Measurements from ENCODE around the gene BCL2. TPM values are rescaled to one million over a fixed set of nuclear protein-coding genes. Genes with fewer than 3 reads are reported as not detected.

BCL2 gene
- total RNA-seq, 4 donors from 2014 or later: 14.3 to 34.8 (median 23.5) TPM

GRCh38 chr18:63293935-63294334 lies 25.6 kb downstream of the BCL2 start:
- no peak for DNase-seq
- intact Hi-C loops (cut with DNase I; ENCODE audit: low total_unique reads): no loop called here
- Histone ChIP-seq H3K27me3 (no peaks in the 10 kb centered on the region), H3K4me1 (peaks cover 2 to 39% (median 3%) of the 10 kb centered on the region in 4 donors), H3K27ac (peak overlapping the region in 3 of 4 donors; percentile 1 to 63 (median 18)), H3K9me3 (no peaks in the 10 kb centered on the region), H3K4me3 (no peak overlapping the region), H3K36me3 (no peaks in the 10 kb centered on the region)
- TF ChIP-seq EP300 (IDR thresholded peaks at IDR 0.05; ENCODE audit: low read depth): no peak
- TF ChIP-seq POLR2AphosphoS5 (IDR thresholded peaks at IDR 0.05): no peak
- no peak for TF ChIP-seq POLR2A (IDR thresholded peaks at IDR 0.05)
- in situ Hi-C loops (cut with MboI; ENCODE audit: low pct_ligation_motif_present in 1 of 4, low pct_unique_long_range_greater_than_20kb in 1 of 4, low sequenced_read_pairs in 3 of 4): no loop called here
- WGBS, 2 donors (ENCODE audit: low coverage in 1 of 2): 76 to 79% methylated on average over 4 of the region's 4 CpGs

- H3K36me3 ChIP-seq: no peaks in the 10 kb centered on the region
- H3K4me1 ChIP-seq: peaks cover 4 to 42% (median 9%) of the 10 kb centered on the region in 4 donors
- H3K27ac ChIP-seq: peak overlapping the region in 3 of 4 donors; percentile 1 to 63 (median 18)
- no peaks in the 10 kb centered on the region for H3K9me3 ChIP-seq
- no peak overlapping the region for H3K4me3 ChIP-seq
- WGBS, 2 donors (ENCODE audit: low coverage in 1 of 2): 54 to 55% methylated on average over 2 to 11 of the region's 11 CpGs
- intact Hi-C loops (cut with DNase I; ENCODE audit: low total_unique reads) (no loop called here), in situ Hi-C loops (cut with MboI; ENCODE audit: low pct_ligation_motif_present in 1 of 4, low pct_unique_long_range_greater_than_20kb in 1 of 4, low sequenced_read_pairs in 3 of 4) (no loop called here)
- no peaks in the 10 kb centered on the region for H3K27me3 ChIP-seq
- peak; percentile 43 for DNase-seq
- no peak for TF ChIP-seq POLR2A (IDR thresholded peaks at IDR 0.05)
- TF ChIP-seq CTCF (IDR thresholded peaks at IDR 0.05): no peak
- no peak for TF ChIP-seq POLR2AphosphoS5 (IDR thresholded peaks at IDR 0.05)
- no peak for TF ChIP-seq EP300 (IDR thresholded peaks at IDR 0.05; ENCODE audit: low read depth)
Observed at GRCh38 chr18:63292831-63293683, 26.5 kb downstream of the BCL2 start.

- no peaks in the 10 kb centered on the region for H3K9me3 ChIP-seq
- in situ Hi-C loops (cut with MboI; ENCODE audit: low pct_ligation_motif_present in 1 of 4, low pct_unique_long_range_greater_than_20kb in 1 of 4, low sequenced_read_pairs in 3 of 4): no loop called here
- no peaks in the 10 kb centered on the region for H3K36me3 ChIP-seq
- H3K27ac ChIP-seq: no peak overlapping the region
- intact Hi-C loops (cut with DNase I; ENCODE audit: low total_unique reads): no loop called here
- no peak overlapping the region for H3K4me3 ChIP-seq
- no peaks in the 10 kb centered on the region for H3K27me3 ChIP-seq
- no peak for DNase-seq
- no peak for TF ChIP-seq POLR2AphosphoS5 (IDR thresholded peaks at IDR 0.05)
- no peak for TF ChIP-seq CTCF (IDR thresholded peaks at IDR 0.05)
- no peak for TF ChIP-seq EP300 (IDR thresholded peaks at IDR 0.05; ENCODE audit: low read depth)
- TF ChIP-seq POLR2A (IDR thresholded peaks at IDR 0.05): no peak
- peaks cover 4 to 52% (median 13%) of the 10 kb centered on the region in 4 donors for H3K4me1 ChIP-seq
- 89 to 94% methylated on average over 5 of the region's 5 CpGs for WGBS, 2 donors (ENCODE audit: low coverage in 1 of 2)
Observed at GRCh38 chr18:63291278-63291677, 28.3 kb downstream of the BCL2 start.

- Histone ChIP-seq H3K9me3 (no peaks in the 10 kb centered on the region), H3K4me3 (no peak overlapping the region), H3K36me3 (no peaks in the 10 kb centered on the region), H3K27me3 (no peaks in the 10 kb centered on the region), H3K27ac (peak overlapping the region in 2 of 4 donors; percentile 22 to 28), H3K4me1 (peaks cover 4 to 52% (median 13%) of the 10 kb centered on the region in 4 donors)
- TF ChIP-seq POLR2A (IDR thresholded peaks at IDR 0.05) (no peak), EP300 (IDR thresholded peaks at IDR 0.05; ENCODE audit: low read depth) (no peak), CTCF (IDR thresholded peaks at IDR 0.05) (no peak)
- DNase-seq: no peak
- intact Hi-C loops (cut with DNase I; ENCODE audit: low total_unique reads) (no loop called here), in situ Hi-C loops (cut with MboI; ENCODE audit: low pct_ligation_motif_present in 1 of 4, low pct_unique_long_range_greater_than_20kb in 1 of 4, low sequenced_read_pairs in 3 of 4) (no loop called here)
- 86 to 88% methylated on average over 7 of the region's 7 CpGs for WGBS, 2 donors (ENCODE audit: low coverage in 1 of 2)
Observed at GRCh38 chr18:63290821-63291200, 28.8 kb downstream of the BCL2 start.

All from transverse colon (tissue), 4 donors.